ENCODE data around the gene SUMF2. TPM values are rescaled to one million over a fixed set of nuclear protein-coding genes. Genes with fewer than 3 reads are reported as not detected.

SUMF2 gene
- total and polyA plus RNA-seq, 2 of the 13 experiments (the other 11 are each of a cell fraction or from before 2014, with no cell fraction given), result 48.9 to 54.4 TPM

DNA sequence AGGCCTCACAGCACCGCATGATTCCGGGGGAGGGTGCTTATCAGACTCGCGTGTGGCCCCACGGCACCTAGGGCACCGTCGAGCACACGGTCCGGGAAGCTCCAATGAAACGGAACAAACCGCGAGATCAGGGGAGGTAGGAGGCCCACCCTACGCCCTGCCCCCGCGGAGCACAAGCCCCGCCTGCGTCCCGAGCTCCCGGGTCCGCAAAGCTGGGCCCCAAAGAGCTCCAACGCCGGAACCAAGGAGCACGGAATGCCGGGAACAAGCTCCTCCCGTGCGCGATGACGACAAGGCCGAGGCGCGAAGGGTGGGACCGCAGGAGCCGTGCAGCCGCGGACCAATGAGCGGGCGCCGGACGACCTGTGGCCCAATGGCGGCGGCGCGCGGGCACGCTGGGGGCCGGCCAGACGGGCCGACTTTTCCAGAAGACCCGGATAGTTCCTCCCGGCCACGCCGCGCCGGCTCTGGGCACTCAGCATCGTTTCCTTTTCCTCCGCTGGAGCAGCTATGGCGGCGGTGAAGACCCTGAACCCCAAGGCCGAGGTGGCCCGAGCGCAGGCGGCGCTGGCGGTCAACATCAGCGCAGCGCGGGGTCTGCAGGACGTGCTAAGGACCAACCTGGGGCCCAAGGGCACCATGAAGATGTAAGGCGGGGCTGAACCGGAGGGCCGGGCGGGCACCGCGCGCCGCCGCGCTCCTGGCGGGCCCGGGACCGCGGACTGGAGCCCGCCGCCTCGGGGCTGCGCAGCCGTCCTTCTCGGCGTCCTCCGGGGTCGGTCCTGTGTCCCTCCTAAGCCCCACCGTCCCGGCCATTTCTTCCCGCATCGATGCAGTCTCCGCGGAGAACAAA lies 12.5 kb upstream of the SUMF2 start, which contains the start of the genes CCT6A and PSPH (continued):
- TF ChIP-seq, protein P1, sequence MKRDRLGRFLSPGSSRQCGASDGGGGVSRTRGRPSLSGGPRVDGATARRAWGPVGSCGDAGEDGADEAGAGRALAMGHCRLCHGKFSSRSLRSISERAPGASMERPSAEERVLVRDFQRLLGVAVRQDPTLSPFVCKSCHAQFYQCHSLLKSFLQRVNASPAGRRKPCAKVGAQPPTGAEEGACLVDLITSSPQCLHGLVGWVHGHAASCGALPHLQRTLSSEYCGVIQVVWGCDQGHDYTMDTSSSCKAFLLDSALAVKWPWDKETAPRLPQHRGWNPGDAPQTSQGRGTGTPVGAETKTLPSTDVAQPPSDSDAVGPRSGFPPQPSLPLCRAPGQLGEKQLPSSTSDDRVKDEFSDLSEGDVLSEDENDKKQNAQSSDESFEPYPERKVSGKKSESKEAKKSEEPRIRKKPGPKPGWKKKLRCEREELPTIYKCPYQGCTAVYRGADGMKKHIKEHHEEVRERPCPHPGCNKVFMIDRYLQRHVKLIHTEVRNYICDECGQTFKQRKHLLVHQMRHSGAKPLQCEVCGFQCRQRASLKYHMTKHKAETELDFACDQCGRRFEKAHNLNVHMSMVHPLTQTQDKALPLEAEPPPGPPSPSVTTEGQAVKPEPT (CRISPR knock-in tag; IDR thresholded peaks at IDR 0.05; ENCODE audit: low read depth), result no peak; the same call in 1 of the 2 replicates
- TF ChIP-seq TAF1 (CRISPR knock-in tag; IDR thresholded peaks at IDR 0.05), result peak; percentile 90
- peak; percentile 4; the same call in 1 of the 2 replicates for TF ChIP-seq FOXJ3 (CRISPR knock-in tag; IDR thresholded peaks at IDR 0.05; ENCODE audit: borderline replicate concordance)
- TF ChIP-seq, protein P2, sequence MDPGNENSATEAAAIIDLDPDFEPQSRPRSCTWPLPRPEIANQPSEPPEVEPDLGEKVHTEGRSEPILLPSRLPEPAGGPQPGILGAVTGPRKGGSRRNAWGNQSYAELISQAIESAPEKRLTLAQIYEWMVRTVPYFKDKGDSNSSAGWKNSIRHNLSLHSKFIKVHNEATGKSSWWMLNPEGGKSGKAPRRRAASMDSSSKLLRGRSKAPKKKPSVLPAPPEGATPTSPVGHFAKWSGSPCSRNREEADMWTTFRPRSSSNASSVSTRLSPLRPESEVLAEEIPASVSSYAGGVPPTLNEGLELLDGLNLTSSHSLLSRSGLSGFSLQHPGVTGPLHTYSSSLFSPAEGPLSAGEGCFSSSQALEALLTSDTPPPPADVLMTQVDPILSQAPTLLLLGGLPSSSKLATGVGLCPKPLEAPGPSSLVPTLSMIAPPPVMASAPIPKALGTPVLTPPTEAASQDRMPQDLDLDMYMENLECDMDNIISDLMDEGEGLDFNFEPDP (CRISPR knock-in tag; conservative IDR thresholded peaks at IDR 0.05), result no peak
- TF ChIP-seq KDM5B (CRISPR knock-in tag; IDR thresholded peaks at IDR 0.05; ENCODE audit: borderline replicate concordance), result peak; percentile 91
- TF ChIP-seq ASH2L (IDR thresholded peaks at IDR 0.05; ENCODE audit: insufficient read length, low read depth, low read length), result peak; percentile 90
- TF ChIP-seq ZNF879 (CRISPR knock-in tag; IDR thresholded peaks at IDR 0.05), result no peak
- TF ChIP-seq KLF15 (CRISPR knock-in tag; IDR thresholded peaks at IDR 0.05; ENCODE audit: borderline replicate concordance), result peak; percentile 72; the same call in 1 of the 2 replicates
- TF ChIP-seq, protein P3, sequence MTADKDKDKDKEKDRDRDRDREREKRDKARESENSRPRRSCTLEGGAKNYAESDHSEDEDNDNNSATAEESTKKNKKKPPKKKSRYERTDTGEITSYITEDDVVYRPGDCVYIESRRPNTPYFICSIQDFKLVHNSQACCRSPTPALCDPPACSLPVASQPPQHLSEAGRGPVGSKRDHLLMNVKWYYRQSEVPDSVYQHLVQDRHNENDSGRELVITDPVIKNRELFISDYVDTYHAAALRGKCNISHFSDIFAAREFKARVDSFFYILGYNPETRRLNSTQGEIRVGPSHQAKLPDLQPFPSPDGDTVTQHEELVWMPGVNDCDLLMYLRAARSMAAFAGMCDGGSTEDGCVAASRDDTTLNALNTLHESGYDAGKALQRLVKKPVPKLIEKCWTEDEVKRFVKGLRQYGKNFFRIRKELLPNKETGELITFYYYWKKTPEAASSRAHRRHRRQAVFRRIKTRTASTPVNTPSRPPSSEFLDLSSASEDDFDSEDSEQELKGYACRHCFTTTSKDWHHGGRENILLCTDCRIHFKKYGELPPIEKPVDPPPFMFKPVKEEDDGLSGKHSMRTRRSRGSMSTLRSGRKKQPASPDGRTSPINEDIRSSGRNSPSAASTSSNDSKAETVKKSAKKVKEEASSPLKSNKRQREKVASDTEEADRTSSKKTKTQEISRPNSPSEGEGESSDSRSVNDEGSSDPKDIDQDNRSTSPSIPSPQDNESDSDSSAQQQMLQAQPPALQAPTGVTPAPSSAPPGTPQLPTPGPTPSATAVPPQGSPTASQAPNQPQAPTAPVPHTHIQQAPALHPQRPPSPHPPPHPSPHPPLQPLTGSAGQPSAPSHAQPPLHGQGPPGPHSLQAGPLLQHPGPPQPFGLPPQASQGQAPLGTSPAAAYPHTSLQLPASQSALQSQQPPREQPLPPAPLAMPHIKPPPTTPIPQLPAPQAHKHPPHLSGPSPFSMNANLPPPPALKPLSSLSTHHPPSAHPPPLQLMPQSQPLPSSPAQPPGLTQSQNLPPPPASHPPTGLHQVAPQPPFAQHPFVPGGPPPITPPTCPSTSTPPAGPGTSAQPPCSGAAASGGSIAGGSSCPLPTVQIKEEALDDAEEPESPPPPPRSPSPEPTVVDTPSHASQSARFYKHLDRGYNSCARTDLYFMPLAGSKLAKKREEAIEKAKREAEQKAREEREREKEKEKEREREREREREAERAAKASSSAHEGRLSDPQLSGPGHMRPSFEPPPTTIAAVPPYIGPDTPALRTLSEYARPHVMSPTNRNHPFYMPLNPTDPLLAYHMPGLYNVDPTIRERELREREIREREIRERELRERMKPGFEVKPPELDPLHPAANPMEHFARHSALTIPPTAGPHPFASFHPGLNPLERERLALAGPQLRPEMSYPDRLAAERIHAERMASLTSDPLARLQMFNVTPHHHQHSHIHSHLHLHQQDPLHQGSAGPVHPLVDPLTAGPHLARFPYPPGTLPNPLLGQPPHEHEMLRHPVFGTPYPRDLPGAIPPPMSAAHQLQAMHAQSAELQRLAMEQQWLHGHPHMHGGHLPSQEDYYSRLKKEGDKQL (CRISPR knock-in tag; IDR thresholded peaks at IDR 0.05; ENCODE audit: low read depth), result 0 out of 2 replicates have a peak, but pooled peaks have one; percentile 14
- TF ChIP-seq RBM39 (IDR thresholded peaks at IDR 0.05; ENCODE audit: low read depth, low read length, poor library complexity, severe bottlenecking), result peak; percentile 80
- TF ChIP-seq TCF7L2 (IDR thresholded peaks at IDR 0.05; ENCODE audit: low read depth, low read length), result no peak
- peak; percentile 88 for TF ChIP-seq ZNF350 (CRISPR knock-in tag; IDR thresholded peaks at IDR 0.05; ENCODE audit: borderline replicate concordance, low read depth)
- TF ChIP-seq CSRNP1 (CRISPR knock-in tag; IDR thresholded peaks at IDR 0.05), result no peak; the same call in none of the 2 replicates
- TF ChIP-seq ZNF432 (CRISPR knock-in tag; IDR thresholded peaks at IDR 0.05; ENCODE audit: borderline replicate concordance), result no peak
- TF ChIP-seq RELA (CRISPR knock-in tag; IDR thresholded peaks at IDR 0.05), result no peak
- 0 out of 2 replicates have a peak, but pooled peaks have one; percentile 7 for TF ChIP-seq NCOR1 (IDR thresholded peaks at IDR 0.05; ENCODE audit: borderline replicate concordance, low read length)
- TF ChIP-seq ZNF253 (CRISPR knock-in tag; IDR thresholded peaks at IDR 0.05; ENCODE audit: borderline replicate concordance), result 0 out of 2 replicates have a peak, but pooled peaks have one; percentile 68

Measured in HepG2 (cell line).